Stimulated activated CD8-positive, alpha-beta memory T cell treated with anti-CD3 and anti-CD28 coated beads, Interleukin-15, amount 100 ng/mL, for 24 hours (primary cell): ENCODE results near the gene VPS35L.
"Not testable (repeated sequence)": the region's sequence is repeated elsewhere in the genome, so short reads cannot be mapped to it uniquely, and the experiment has no call there.

Experiments used
- DNase-seq: peaks from one replicate; pipeline ENCODE4 v3.0.0-alpha.2; 2020; ENCODE audit warnings: low read depth

Gene VPS35L

GRCh38 chr16:19532601-19533000 lies 22.9 kb upstream of the VPS35L start:
- no peak for DNase-seq

- DNase-seq = no peak
Measured at GRCh38 chr16:19540241-19540970, 15.1 kb upstream of the VPS35L start.

- DNase-seq = no peak
Measured at GRCh38 chr16:19542138-19542821, 13.2 kb upstream of the VPS35L start.

- not testable (repeated sequence) for DNase-seq
Measured at GRCh38 chr16:19543278-19543996, 12.1 kb upstream of the VPS35L start.

GRCh38 chr16:19548144-19548543 lies 7.4 kb upstream of the VPS35L start:
- no peak for DNase-seq

- no peak for DNase-seq
Measured at GRCh38 chr16:19549673-19550072, 5.8 kb upstream of the VPS35L start.

- DNase-seq = no peak
Measured at GRCh38 chr16:19555938-19556771, 652 bp downstream of the VPS35L start.

GRCh38 chr16:19559242-19559910 lies 3.9 kb downstream of the VPS35L start:
- DNase-seq = no peak

- no peak for DNase-seq
Measured at GRCh38 chr16:19560078-19560477, 4.6 kb downstream of the VPS35L start.

GRCh38 chr16:19563377-19563776 lies 7.9 kb downstream of the VPS35L start:
- no peak for DNase-seq

- DNase-seq = no peak
Measured at GRCh38 chr16:19566362-19566761, 10.9 kb downstream of the VPS35L start.

GRCh38 chr16:19567560-19567959 lies 12.1 kb downstream of the VPS35L start:
- DNase-seq = no peak

GRCh38 chr16:19573997-19574396 lies 18.5 kb downstream of the VPS35L start:
- no peak for DNase-seq

GRCh38 chr16:19574615-19575014 lies 19.1 kb downstream of the VPS35L start:
- no peak for DNase-seq

GRCh38 chr16:19578378-19578971 lies 23.0 kb downstream of the VPS35L start:
- no peak for DNase-seq

- no peak for DNase-seq
Measured at GRCh38 chr16:19582050-19582831, 26.7 kb downstream of the VPS35L start.

- no peak for DNase-seq
Measured at GRCh38 chr16:19583665-19584300, 28.3 kb downstream of the VPS35L start.

- no peak for DNase-seq
Measured at GRCh38 chr16:19588661-19589060, 33.2 kb downstream of the VPS35L start.

GRCh38 chr16:19589106-19589505 lies 33.6 kb downstream of the VPS35L start:
- no peak for DNase-seq

GRCh38 chr16:19589771-19590302 lies 34.3 kb downstream of the VPS35L start:
- DNase-seq = no peak
